ENCODE data around the gene MPHOSPH9. TPM values are rescaled to one million over a fixed set of nuclear protein-coding genes. Genes with fewer than 3 reads are reported as not detected.

MPHOSPH9 gene
- total and polyA plus RNA-seq, 2 of the 13 experiments (the other 11 are each of a cell fraction or from before 2014, with no cell fraction given) = 20.3 to 63.4 TPM

- H3K4me2 ChIP-seq (ENCODE audit: low read depth, low read length) = no peak overlapping the region
- WGBS (ENCODE audit: low lambda C conversion rate) = 99% methylated on average over 8 of the region's 8 CpGs
- no peak overlapping the region for H3K4me3 ChIP-seq (replicated peaks in 1 of 3; ENCODE audit: insufficient read depth in 1 of 3, low read depth in 2 of 3, low read length in 3 of 3)
- no peak overlapping the region for H2AFZ ChIP-seq (ENCODE audit: low read length)
- H3K27ac ChIP-seq (ENCODE audit: extremely low read length, insufficient read depth, low read length) = no peak overlapping the region
- ChIA-PET CTCF (ENCODE audit: low intra/inter-chr PET ratio, low total read pairs) (no interaction called here), POLR2A (no interaction called here)
- intact Hi-C loops (cut with micrococcal nuclease; ENCODE audit: unreplicated experiment) (no loop called here), in situ Hi-C loops (cut with HindIII; ENCODE audit: extremely low pct_ligation_motif_present, low pct_unique_long_range_greater_than_20kb) (no loop called here)
- no peaks in the 10 kb centered on the region for H3K9me3 ChIP-seq (ENCODE audit: low read length)
- BruUV-seq (replicated peaks) = no TSS peak
- TF ChIP-seq SIN3A (IDR thresholded peaks at IDR 0.05; ENCODE audit: borderline replicate concordance, low read depth, low read length) (no peak), SOX5 (CRISPR knock-in tag; IDR thresholded peaks at IDR 0.05; ENCODE audit: borderline replicate concordance) (no peak), FOSL2 (CRISPR knock-in tag; IDR thresholded peaks at IDR 0.05) (no peak), RFX3 (CRISPR knock-in tag; IDR thresholded peaks at IDR 0.05) (no peak), HDAC6 (IDR thresholded peaks at IDR 0.05; ENCODE audit: low read depth, low read length) (no peak), ZNF33A (CRISPR knock-in tag; IDR thresholded peaks at IDR 0.05; ENCODE audit: borderline replicate concordance) (no peak), CREBL2 (CRISPR knock-in tag; IDR thresholded peaks at IDR 0.05; ENCODE audit: borderline replicate concordance) (no peak), FLYWCH1 (CRISPR knock-in tag; IDR thresholded peaks at IDR 0.05) (no peak), ZNF678 (CRISPR knock-in tag; IDR thresholded peaks at IDR 0.05) (no peak), FOXA3 (CRISPR knock-in tag; IDR thresholded peaks at IDR 0.05) (no peak)
- TF ChIP-seq, protein P1, sequence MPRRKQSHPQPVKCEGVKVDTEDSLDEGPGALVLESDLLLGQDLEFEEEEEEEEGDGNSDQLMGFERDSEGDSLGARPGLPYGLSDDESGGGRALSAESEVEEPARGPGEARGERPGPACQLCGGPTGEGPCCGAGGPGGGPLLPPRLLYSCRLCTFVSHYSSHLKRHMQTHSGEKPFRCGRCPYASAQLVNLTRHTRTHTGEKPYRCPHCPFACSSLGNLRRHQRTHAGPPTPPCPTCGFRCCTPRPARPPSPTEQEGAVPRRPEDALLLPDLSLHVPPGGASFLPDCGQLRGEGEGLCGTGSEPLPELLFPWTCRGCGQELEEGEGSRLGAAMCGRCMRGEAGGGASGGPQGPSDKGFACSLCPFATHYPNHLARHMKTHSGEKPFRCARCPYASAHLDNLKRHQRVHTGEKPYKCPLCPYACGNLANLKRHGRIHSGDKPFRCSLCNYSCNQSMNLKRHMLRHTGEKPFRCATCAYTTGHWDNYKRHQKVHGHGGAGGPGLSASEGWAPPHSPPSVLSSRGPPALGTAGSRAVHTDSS (CRISPR knock-in tag; conservative IDR thresholded peaks at IDR 0.05) = no peak
- TF ChIP-seq, protein P2, sequence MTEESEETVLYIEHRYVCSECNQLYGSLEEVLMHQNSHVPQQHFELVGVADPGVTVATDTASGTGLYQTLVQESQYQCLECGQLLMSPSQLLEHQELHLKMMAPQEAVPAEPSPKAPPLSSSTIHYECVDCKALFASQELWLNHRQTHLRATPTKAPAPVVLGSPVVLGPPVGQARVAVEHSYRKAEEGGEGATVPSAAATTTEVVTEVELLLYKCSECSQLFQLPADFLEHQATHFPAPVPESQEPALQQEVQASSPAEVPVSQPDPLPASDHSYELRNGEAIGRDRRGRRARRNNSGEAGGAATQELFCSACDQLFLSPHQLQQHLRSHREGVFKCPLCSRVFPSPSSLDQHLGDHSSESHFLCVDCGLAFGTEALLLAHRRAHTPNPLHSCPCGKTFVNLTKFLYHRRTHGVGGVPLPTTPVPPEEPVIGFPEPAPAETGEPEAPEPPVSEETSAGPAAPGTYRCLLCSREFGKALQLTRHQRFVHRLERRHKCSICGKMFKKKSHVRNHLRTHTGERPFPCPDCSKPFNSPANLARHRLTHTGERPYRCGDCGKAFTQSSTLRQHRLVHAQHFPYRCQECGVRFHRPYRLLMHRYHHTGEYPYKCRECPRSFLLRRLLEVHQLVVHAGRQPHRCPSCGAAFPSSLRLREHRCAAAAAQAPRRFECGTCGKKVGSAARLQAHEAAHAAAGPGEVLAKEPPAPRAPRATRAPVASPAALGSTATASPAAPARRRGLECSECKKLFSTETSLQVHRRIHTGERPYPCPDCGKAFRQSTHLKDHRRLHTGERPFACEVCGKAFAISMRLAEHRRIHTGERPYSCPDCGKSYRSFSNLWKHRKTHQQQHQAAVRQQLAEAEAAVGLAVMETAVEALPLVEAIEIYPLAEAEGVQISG (CRISPR knock-in tag; IDR thresholded peaks at IDR 0.05) = no peak
- TF ChIP-seq, protein P3, sequence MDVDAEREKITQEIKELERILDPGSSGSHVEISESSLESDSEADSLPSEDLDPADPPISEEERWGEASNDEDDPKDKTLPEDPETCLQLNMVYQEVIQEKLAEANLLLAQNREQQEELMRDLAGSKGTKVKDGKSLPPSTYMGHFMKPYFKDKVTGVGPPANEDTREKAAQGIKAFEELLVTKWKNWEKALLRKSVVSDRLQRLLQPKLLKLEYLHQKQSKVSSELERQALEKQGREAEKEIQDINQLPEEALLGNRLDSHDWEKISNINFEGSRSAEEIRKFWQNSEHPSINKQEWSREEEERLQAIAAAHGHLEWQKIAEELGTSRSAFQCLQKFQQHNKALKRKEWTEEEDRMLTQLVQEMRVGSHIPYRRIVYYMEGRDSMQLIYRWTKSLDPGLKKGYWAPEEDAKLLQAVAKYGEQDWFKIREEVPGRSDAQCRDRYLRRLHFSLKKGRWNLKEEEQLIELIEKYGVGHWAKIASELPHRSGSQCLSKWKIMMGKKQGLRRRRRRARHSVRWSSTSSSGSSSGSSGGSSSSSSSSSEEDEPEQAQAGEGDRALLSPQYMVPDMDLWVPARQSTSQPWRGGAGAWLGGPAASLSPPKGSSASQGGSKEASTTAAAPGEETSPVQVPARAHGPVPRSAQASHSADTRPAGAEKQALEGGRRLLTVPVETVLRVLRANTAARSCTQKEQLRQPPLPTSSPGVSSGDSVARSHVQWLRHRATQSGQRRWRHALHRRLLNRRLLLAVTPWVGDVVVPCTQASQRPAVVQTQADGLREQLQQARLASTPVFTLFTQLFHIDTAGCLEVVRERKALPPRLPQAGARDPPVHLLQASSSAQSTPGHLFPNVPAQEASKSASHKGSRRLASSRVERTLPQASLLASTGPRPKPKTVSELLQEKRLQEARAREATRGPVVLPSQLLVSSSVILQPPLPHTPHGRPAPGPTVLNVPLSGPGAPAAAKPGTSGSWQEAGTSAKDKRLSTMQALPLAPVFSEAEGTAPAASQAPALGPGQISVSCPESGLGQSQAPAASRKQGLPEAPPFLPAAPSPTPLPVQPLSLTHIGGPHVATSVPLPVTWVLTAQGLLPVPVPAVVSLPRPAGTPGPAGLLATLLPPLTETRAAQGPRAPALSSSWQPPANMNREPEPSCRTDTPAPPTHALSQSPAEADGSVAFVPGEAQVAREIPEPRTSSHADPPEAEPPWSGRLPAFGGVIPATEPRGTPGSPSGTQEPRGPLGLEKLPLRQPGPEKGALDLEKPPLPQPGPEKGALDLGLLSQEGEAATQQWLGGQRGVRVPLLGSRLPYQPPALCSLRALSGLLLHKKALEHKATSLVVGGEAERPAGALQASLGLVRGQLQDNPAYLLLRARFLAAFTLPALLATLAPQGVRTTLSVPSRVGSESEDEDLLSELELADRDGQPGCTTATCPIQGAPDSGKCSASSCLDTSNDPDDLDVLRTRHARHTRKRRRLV (CRISPR knock-in tag; IDR thresholded peaks at IDR 0.05) = no peak
- peaks cover 20% of the 10 kb centered on the region for H3K4me1 ChIP-seq (ENCODE audit: insufficient read depth, low read length)
- ATAC-seq = no peak
- no peak overlapping the region for H3K9ac ChIP-seq (ENCODE audit: insufficient read depth, low read depth, low read length)
- no peak for DNase-seq (ENCODE audit: low spot score)
- no peaks in the 10 kb centered on the region for H3K27me3 ChIP-seq (ENCODE audit: control insufficient read depth in 1 of 2, insufficient read depth in 2 of 2, low read length in 2 of 2)
- H3K79me2 ChIP-seq (ENCODE audit: insufficient read depth, low read length) = peaks cover 5% of the 10 kb centered on the region
- H4K20me1 ChIP-seq (ENCODE audit: insufficient read depth, low read length) = no peaks in the 10 kb centered on the region
- peaks cover 6 to 14% of the 10 kb centered on the region in 2 experiments for H3K36me3 ChIP-seq (replicated peaks in 1 of 2; ENCODE audit: control insufficient read depth in 1 of 2, insufficient read depth in 2 of 2, low read length in 2 of 2)
- FAIRE-seq = no peak
Measured at GRCh38 chr12:123113026-123113425, 119.9 kb downstream of the MPHOSPH9 start.
